Hematopoietic multipotent progenitor cell treated with erythropoietin and hydrocortisone succinate and interleukin-3 and kit ligand, for 6 days (in vitro differentiated cells): ENCODE measurements around the gene EYA4.

Source experiments
- DNase-seq: peaks from one replicate; pipeline ENCODE4 v3.0.0-alpha.2; 2015

EYA4 gene

GRCh38 chr6:133467231-133467981 is 226.2 kb downstream of the EYA4 start:
- no peak for DNase-seq

GRCh38 chr6:133467982-133468380 is 226.8 kb downstream of the EYA4 start:
- DNase-seq, result no peak

GRCh38 chr6:133468591-133468990 is 227.4 kb downstream of the EYA4 start:
- DNase-seq, result no peak

GRCh38 chr6:133474516-133474915 is 233.4 kb downstream of the EYA4 start:
- DNase-seq, result no peak

- no peak for DNase-seq
These were observed 237.5 kb downstream of the EYA4 start for GRCh38 chr6:133478673-133479072.

DNA sequence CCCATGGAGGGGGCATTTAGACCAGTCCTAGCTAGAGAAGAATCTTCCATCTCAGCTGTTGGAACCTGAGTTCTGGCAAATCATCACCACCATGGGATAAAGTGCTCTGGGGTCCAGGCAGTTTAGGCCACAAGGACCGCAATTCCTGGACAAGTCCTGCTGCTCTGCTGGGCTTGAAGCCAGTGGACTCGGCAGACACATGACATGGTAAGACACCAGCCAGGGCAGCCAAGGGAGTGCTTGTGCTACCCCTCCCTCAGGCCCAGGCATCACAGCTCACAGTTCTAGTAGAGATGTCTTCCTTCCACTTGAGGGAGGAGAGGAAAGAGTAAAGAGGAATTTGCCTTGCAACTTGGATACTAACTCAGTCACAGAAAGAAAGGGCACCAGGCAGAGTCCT is 246.0 kb downstream of the EYA4 start:
- no peak for DNase-seq

- DNase-seq, result no peak
These were observed 254.2 kb downstream of the EYA4 start for GRCh38 chr6:133495205-133495903.

DNA sequence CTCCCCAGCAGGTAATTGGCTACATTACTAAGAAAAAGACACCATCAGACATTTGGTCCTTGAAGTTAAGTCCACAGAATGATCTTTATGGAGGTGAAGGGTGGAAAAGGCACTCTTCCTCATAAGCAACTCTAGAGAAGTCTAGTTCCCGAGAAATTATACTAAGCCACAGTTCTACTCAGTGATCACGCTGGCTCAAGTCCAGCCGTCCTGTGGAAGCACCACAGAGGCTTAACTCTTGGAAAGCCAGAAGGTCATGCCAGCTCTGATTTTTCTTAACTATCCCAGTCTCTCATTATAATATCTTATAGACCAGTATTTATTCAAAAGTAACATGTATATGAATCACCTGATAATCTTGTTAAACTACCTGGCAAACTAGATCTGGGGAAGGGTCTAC is 258.5 kb downstream of the EYA4 start:
- no peak for DNase-seq

DNA sequence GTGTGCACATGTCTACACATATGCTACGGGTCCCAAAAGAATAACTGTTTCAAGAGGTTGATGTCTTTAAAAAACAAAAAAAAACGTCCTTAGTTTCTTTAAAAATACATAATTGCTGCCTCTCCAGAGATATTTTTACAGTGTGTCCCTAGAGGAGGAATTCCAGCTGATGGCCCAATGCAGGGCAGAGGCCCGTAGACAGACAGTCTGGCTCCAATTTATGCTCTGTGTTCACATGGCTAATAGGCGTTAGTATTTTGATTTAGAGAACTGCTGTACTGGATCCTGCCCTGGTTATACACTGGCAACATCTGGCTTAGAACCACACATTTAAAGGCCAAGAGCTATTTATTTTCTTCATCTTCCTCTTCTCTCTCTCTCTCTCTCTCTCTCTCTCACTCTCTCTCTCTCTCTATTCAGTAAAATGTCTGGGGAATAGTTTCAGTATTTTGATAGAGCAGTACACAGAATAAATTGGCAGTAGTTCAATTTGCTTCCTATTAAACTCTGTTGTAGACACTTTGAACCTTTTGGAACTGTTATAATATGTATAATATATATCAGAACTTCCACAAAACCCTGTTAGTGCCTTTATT is 260.6 kb downstream of the EYA4 start:
- no peak for DNase-seq

- DNase-seq, result no peak
These were observed 261.5 kb downstream of the EYA4 start for GRCh38 chr6:133502441-133503335.

DNA sequence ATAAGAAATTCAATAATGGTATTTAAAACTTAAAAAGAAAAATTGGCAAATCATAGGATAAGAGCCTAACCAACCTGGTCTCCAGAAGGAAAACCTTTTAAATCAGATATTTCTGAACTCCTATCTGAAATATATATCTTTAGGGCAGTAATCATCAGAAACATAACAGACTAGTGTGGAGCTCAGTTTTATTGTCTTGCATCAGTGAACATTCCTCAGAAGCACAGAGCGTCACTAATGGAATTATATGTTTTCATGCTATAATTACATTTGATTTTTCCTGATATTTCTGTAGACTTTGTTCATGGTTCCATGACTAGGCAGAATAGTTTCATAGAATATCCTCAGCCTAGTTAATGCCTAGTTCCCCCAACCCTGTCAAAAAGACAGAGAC is 262.2 kb downstream of the EYA4 start:
- DNase-seq, result no peak

GRCh38 chr6:133504158-133504557 is 263.0 kb downstream of the EYA4 start:
- DNase-seq, result no peak

DNA sequence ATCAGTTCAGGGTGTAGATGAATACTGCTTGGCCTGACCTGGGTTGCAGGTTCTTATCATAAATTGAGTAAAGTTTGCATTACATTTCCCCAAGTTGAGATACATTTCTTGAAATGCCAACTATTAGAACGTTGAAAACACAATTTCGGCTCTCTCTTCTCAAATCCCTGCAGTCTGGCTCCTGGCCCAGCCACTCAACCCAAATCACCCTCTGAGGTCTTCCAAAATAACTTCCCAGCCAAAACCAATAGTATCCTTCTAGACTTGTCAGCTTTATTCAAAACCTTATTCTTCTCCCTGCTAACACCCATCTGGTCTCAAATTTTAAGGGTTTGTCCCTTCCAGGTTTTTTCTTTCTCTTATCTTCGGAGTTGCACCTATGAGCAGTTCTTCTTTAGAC is 263.6 kb downstream of the EYA4 start:
- no peak for DNase-seq

DNA sequence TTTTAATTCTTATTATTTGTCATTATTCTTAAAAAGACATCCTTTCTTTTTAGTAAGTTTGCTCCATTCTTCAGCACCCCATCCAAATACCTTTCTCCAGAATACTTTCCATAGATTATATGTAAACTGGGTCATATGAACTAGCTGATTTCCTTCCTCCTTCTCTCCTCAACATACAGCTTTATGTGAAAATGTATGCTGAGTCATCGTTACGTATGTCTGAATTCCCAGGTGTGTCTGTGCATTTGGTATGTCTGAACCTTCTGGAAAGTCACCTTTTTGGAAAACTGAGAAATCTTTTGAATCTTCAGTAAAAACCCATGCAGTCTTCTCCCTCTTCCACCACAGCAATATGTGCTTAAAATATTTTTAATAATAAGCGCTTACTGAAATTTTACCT is 264.5 kb downstream of the EYA4 start:
- DNase-seq, result no peak

DNA sequence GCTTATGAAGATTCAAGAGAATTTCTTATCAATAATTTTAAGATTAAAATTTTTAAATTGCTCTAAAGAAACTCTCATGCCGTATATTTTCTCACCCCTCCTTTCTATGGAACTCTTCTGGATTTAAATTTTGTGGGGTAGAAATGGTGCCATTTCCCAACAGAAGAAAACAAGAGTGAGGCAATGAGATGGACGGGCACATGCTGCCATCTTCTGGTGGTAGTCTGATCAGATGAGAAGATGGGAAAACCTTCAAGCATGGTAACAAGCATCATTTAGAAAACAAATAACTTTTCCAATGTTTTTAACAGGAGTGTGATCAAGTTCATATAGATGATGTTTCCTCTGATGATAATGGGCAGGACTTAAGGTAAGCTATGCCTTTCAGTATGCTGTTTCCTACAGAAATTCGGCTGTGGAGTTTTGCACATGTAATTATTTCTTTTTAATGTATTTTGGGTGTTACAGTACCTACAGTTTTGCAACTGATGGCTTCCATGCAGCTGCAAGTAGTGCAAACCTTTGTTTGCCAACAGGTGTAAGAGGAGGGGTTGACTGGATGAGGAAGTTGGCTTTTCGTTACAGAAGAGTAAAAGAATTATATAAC is 271.4 kb downstream of the EYA4 start:
- DNase-seq, result peak; percentile 56

DNA sequence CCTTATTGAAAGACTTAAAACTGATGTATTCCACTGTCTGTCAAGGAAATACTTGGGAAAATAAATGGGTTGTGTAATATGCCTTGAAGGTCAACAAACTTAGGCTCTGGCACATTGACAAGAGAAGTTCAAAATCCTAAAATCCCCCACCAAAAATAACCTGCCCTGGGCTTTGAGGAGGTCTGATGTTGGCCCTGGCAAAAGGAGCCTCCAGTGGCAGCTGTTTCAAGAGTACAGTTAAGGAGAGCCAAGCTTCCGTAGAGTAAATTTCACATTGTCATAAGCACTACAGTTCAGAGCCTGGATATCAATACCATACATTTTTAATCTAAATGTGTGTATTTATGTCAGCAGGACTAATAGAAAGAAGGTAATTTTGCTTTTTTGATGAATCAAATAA is 282.7 kb downstream of the EYA4 start:
- DNase-seq, result no peak

- no peak for DNase-seq
These were observed 285.3 kb downstream of the EYA4 start for GRCh38 chr6:133526436-133526835.

DNA sequence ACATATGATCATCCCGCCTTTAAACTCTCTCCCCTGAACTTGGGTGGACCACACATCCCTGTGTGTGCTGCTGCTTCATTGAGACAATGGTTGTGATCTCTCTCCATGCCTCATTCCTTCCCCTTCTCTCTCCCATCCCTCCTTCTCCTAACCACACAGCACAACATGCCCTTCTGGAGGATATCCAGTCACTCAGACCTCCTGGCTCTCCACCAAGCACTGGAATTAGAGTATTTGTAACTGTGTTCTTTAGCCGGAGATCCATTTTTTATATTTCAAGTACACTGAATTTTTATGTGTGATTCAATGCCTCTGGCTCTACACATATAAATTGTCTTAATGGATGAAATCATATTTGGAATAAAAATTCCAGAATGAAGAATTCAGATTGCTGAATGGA is 287.4 kb downstream of the EYA4 start:
- no peak for DNase-seq

DNA sequence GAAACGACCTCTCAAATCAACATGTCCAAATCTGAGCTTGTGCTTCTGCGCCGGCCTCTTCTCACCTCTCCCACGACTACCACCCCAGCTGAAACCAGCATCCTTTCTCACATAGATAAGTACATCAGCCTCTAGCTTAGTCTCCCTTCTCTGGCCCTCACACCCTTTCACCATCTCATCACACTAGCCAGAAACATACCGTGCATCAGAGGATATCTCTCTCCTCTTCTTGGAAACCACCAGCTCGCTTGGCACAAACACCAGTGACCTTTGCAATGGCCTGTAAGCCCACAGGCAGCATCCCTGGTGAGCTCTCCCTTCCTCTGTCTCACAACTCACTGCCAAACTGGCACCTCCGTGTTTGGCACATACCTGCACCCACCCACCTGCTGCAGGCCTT is 291.8 kb downstream of the EYA4 start:
- no peak for DNase-seq

- DNase-seq, result no peak
These were observed 298.5 kb downstream of the EYA4 start for GRCh38 chr6:133539502-133540259.

GRCh38 chr6:133540361-133540760 is 299.2 kb downstream of the EYA4 start:
- no peak for DNase-seq

- DNase-seq, result no peak
These were observed 299.9 kb downstream of the EYA4 start for GRCh38 chr6:133541040-133541439.
